Effector CD8-positive, alpha-beta T cell (primary cell): ENCODE measurements around the gene RPA1.
"Not testable (repeated sequence)": the region's sequence is repeated elsewhere in the genome, so short reads cannot be mapped to it uniquely, and the experiment has no call there.

ENCODE experiments used
- DNase-seq: peaks from one replicate; lab custom pipeline; 2025; lab: John Stamatoyannopoulos, UW

Gene RPA1

DNA sequence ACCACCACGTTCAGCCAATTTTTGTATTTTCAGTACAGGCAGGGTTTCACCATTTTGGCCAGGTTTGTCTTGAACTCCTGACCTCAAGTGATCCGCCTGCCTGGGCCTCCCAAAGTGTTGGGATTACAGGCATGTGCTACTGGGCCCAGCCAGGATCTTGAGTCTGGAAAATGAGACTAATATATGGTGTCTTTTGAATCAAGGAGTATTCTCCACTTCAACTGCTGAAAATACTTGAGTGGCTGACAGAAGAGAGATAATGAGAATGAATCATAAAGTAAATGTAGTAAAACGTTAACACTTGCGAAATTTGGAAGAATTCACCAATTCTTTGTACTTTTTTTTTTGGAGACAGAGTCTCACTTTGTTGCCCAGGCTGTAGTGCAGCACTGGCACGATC lies 16.7 kb upstream of the RPA1 start:
- DNase-seq: no peak

- no peak for DNase-seq
These were observed 9.1 kb upstream of the RPA1 start for GRCh38 chr17:1820528-1821252.

- DNase-seq: no peak
These were observed 601 bp upstream of the RPA1 start for GRCh38 chr17:1829216-1829591.

DNA sequence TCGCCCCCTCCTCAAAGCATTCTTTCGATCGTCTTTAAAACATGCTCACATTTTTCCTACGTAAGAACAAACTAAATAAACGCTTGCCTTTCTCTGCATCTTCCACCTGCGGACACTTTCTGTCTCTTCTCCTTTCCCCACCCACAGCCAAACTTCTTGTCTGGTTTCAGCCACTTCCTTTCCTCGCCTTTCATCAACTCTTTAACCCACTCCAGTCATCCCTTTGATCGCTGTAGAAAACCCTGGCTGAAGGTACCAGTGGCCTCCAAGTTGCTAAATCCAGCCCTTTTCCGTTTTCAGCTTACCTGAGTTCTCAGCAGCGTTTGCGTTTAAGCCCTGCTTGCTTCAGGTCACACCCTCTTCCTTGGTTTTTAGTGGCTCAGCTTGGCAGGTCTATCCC lies 483 bp downstream of the RPA1 start:
- DNase-seq: no peak

GRCh38 chr17:1834380-1835149 lies 4.8 kb downstream of the RPA1 start:
- no peak for DNase-seq

GRCh38 chr17:1839516-1839915 lies 9.7 kb downstream of the RPA1 start:
- DNase-seq: no peak

- DNase-seq: no peak
These were observed 14.1 kb downstream of the RPA1 start for GRCh38 chr17:1843947-1844346.

DNA sequence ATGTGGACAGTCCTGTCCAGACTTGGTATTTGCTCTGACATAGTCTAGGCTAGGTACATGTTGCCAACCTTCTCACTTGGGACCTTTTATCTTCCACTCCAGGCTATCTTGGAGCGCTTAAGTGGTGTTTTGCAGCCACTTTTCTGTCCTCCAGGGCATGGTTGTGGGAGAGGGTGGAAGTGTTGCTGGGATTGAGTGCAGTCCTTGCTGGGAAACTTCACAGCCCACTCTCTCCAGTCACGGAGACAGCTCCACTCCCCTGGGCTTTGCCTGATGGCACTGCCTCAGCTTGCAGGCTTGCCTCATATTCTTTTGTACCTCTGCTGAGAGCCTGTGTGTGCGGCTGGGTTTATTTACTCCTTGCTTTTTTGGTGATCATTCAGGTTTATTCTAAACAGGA lies 17.4 kb downstream of the RPA1 start:
- no peak for DNase-seq

DNA sequence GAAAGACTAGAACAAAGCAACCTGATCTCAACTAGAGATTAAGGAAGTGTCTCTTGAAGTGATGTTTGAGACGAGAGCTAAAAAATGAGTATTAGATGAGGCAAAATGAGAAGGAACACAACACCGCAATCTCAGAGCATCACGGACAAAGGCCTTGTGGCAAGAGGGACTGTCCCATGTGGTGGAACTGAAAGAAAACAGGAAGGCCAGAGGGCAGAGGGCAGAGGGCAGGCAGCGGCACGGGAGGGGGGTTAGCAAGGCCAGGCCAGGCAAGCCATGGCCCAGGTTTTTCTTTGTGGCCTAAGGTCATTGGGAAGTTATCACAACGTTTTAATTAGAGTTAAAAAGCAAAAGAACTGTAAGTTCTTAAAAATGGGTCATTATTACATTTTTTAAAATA lies 22.5 kb downstream of the RPA1 start:
- DNase-seq: no peak

- DNase-seq: no peak
These were observed 23.9 kb downstream of the RPA1 start for GRCh38 chr17:1853698-1854097.

GRCh38 chr17:1856462-1856861 lies 26.7 kb downstream of the RPA1 start:
- not testable (repeated sequence) for DNase-seq

GRCh38 chr17:1860978-1861377 lies 31.2 kb downstream of the RPA1 start:
- DNase-seq: no peak

GRCh38 chr17:1861391-1862010 lies 31.7 kb downstream of the RPA1 start:
- DNase-seq: no peak

GRCh38 chr17:1865252-1866037 lies 35.6 kb downstream of the RPA1 start:
- DNase-seq: peak; percentile 13

DNA sequence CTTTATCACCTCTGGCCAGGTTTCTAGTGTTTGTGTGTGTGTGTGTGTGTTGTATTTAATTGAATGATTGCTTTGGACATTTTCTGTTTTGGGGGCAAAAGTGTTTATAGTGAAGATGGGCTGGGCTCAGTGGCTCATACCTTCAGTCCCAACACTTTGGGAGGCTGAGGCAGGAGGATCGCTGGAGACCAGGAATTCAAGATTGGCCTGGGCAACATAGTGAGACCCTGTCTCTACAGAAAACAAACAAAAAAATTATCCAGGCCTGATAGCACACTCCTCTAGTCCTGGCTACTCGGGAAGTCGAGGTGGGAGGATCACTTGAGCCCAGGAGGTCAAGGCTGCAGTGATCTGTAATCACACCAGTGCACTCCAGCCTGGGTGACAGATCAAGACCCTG lies 37.5 kb downstream of the RPA1 start:
- DNase-seq: no peak

DNA sequence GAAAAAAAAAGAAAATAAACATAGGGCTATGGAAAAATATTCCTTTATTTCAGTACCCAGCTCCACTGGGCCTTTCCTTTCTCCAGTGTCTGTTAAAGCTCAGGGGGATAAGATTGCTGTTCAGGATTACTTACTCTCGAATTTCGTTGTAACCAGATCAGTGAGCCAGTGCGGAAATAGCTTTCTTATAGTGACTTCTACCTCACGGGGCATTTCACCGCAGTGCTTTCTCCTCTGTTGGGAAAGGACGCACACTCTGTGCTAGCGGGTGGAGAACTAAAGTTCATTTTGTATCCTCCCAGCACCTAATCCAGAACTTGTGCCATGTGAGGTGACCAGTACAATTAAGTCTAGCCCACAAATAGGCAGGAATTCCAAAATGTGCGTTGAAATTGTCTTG lies 38.3 kb downstream of the RPA1 start:
- no peak for DNase-seq

GRCh38 chr17:1870592-1870991 lies 40.8 kb downstream of the RPA1 start:
- DNase-seq: no peak

DNA sequence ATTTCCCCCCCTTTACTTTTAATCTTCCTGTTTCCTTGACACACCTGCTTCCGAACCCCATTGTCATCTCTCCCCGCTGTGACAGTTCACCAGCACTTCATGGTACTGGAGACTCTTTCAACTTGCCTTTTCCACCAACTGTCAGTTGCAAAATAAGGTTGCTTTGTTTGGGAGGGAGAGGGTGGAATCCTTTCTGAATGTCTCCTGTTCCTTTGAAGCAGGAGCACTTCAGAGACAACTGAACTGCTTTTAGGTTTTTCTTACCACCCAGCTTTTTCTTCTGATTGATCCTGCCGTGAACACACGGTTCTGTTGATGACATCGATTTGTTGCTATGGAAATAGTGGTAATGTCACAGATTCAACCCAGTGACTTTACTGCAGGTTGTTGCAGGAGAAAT lies 42.0 kb downstream of the RPA1 start:
- no peak for DNase-seq

- DNase-seq: no peak
These were observed 42.4 kb downstream of the RPA1 start for GRCh38 chr17:1872254-1872653.

- DNase-seq: no peak
These were observed 43.2 kb downstream of the RPA1 start for GRCh38 chr17:1872976-1873375.

GRCh38 chr17:1873418-1873817 lies 43.6 kb downstream of the RPA1 start:
- DNase-seq: no peak

DNA sequence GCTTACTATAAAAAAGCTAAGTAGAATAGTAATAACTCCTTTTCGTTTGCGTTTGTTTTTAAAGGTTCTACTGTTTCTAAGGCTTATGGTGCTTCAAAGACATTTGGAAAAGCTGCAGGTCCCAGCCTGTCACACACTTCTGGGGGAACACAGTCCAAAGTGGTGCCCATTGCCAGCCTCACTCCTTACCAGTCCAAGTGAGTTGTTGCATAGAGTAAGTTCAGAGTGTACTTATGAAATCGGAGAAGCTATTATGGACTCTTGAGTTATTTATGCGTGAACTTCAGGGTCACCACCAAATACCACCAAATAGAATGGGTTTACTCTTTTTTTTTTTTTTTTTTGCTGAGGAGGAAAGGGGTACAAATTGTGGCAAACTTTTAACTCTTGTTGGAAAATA lies 45.8 kb downstream of the RPA1 start:
- no peak for DNase-seq
